Vagina (tissue), 2 donors: ENCODE measurements around the gene CISTR. TPM values are rescaled to one million over a fixed set of nuclear protein-coding genes. Genes with fewer than 3 reads are reported as not detected.

Experiments
- DNase-seq, 2 donors: peaks; one replicate each; pipeline ENCODE4 v3.0.0-alpha.2; 2017; ENCODE audit errors: extremely low spot score in 2 of 2
- H3K27ac ChIP-seq: fragments of 200-600 bp; sonication (generic); one replicate; pipeline ENCODE4 v1.5.1; 2019
- H3K27me3 ChIP-seq: fragments of 200-600 bp; sonication (generic); one replicate; pipeline ENCODE4 v1.5.1; 2019
- H3K36me3 ChIP-seq, 2 donors: fragments of 200-600 bp; sonication (generic); one replicate each; pipeline ENCODE4 v1.5.1; 2017 to 2019
- H3K4me1 ChIP-seq: fragments of 200-600 bp; sonication (generic); one replicate; pipeline ENCODE4 v1.5.1; 2019
- H3K4me3 ChIP-seq, 2 donors: fragments of 200-600 bp; sonication (generic); 1 replicate in 1 of 2; 2 replicates in 1 of 2; pipeline ENCODE4 v1.5.1; 2016 to 2019
- H3K9me3 ChIP-seq: fragments of 200-600 bp; sonication (generic); one replicate; pipeline ENCODE4 v1.5.1; 2019
- POLR2A ChIP-seq, 2 donors: fragments of 450-650 bp; IDR thresholded peaks; one replicate each; pipeline ENCODE4 v1.6.1; 2017; ENCODE audit warnings: antibody characterized with exemption in 2 of 2, mild to moderate bottlenecking in 2 of 2, moderate library complexity in 2 of 2
- POLR2AphosphoS5 ChIP-seq, 2 donors: sonication (generic); formaldehyde crosslinking; IDR thresholded peaks; one replicate each; pipeline ENCODE4 v1.9.0; 2017; ENCODE audit warnings: antibody characterized with exemption in 2 of 2, mild to moderate bottlenecking in 2 of 2, low read depth in 1 of 2; ENCODE audit not compliant: insufficient read depth in 1 of 2
- intact Hi-C: fragments of 100-400 bp; cut with DNase I; formaldehyde crosslinking; loops from one replicate; pipeline ENCODE4 v1.15.1; 2023
- total RNA-seq: library from RNA; depleted of rRNA; stranded (reverse); fragments of >200 nt; gene quantifications from one replicate; pipeline ENCODE4 v1.2.3, GENCODE V29; 2016
- TF ChIP-seq, protein P1 (sequence below), 3 experiments: fragments of 450-650 bp in 2 of 3; fragments of 200-600 bp in 1 of 3; sonication (generic) in 1 of 3; IDR thresholded peaks; one replicate each; pipeline ENCODE4 v1.5.1; 2017 to 2019; ENCODE audit warnings: antibody characterized with exemption in 3 of 3, mild to moderate bottlenecking in 2 of 3, moderate library complexity in 2 of 3

Gene CISTR
- total RNA-seq, 1 donor from 2014 or later = not detected

DNA sequence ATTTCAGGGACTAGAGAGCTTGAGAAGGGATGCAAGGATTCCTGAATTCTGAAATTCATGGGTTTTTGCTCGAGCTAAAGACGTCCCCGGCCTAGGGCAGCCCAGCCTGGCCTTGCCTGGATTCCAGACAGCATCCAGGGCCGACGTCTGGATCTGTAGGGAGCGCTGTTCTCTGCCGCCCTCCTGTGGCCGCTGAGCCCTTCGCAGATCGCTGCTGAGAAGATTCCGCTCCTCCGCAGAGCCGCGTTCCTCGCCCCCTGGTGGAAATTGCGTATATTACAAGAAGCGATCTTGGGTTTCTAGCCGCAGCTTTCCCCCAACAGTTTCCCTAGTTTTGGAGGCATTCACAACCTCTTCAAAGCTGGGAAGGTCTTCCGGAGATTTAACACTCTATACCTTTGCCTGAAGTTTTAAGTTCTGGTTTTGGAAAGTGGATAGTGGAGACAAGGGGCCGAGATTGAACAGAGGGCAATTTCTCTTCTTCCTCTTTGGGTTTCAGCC lies 5.1 kb downstream of the CISTR start:
- Histone ChIP-seq H3K4me1 (peaks cover 14% of the 10 kb centered on the region), H3K27ac (no peak overlapping the region), H3K27me3 (no peaks in the 10 kb centered on the region), H3K9me3 (no peaks in the 10 kb centered on the region), H3K4me3 (no peak overlapping the region), H3K36me3 (no peaks in the 10 kb centered on the region)
- intact Hi-C loops = loop anchor here (2.0 kb wide), 1 partner anchor 44 kb away; no protein-coding TSS in a partner anchor
- DNase-seq = no peak
- peak in 1 of 2 donors; percentile 75 for TF ChIP-seq POLR2AphosphoS5 (IDR thresholded peaks at IDR 0.05; ENCODE audit: insufficient read depth in 1 of 2, low read depth in 1 of 2)
- TF ChIP-seq, protein P1, sequence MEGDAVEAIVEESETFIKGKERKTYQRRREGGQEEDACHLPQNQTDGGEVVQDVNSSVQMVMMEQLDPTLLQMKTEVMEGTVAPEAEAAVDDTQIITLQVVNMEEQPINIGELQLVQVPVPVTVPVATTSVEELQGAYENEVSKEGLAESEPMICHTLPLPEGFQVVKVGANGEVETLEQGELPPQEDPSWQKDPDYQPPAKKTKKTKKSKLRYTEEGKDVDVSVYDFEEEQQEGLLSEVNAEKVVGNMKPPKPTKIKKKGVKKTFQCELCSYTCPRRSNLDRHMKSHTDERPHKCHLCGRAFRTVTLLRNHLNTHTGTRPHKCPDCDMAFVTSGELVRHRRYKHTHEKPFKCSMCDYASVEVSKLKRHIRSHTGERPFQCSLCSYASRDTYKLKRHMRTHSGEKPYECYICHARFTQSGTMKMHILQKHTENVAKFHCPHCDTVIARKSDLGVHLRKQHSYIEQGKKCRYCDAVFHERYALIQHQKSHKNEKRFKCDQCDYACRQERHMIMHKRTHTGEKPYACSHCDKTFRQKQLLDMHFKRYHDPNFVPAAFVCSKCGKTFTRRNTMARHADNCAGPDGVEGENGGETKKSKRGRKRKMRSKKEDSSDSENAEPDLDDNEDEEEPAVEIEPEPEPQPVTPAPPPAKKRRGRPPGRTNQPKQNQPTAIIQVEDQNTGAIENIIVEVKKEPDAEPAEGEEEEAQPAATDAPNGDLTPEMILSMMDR (IDR thresholded peaks at IDR 0.05) = peak; percentile 99 to 100 (median 100)
- no peak for TF ChIP-seq POLR2A (IDR thresholded peaks at IDR 0.05)

- TF ChIP-seq POLR2AphosphoS5 (IDR thresholded peaks at IDR 0.05; ENCODE audit: insufficient read depth in 1 of 2, low read depth in 1 of 2) = no peak
- no peak for TF ChIP-seq POLR2A (IDR thresholded peaks at IDR 0.05)
- TF ChIP-seq, protein P1 (IDR thresholded peaks at IDR 0.05) = no peak
- no peak for DNase-seq
- Histone ChIP-seq H3K36me3 (no peaks in the 10 kb centered on the region), H3K27ac (no peak overlapping the region), H3K9me3 (no peaks in the 10 kb centered on the region), H3K27me3 (no peaks in the 10 kb centered on the region), H3K4me3 (no peak overlapping the region), H3K4me1 (peaks cover 4% of the 10 kb centered on the region)
- intact Hi-C loops = no loop called here
Measured at GRCh38 chr12:53744751-53745150, 7.0 kb downstream of the CISTR start.

DNA sequence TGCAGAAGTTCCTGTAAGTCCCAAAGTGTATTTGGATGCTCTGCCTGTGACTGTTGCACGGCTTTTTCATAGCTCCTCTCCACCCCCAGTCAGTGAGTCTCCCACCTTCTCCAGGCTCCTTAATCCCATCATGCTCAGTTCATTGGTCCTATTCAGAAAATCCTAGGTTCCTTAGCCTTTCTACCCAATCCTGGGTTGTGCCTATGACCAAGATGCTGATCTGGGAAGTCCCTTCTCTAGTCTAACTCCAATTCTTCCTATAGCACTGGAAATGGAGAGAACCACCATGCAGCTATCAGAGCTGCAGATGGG lies 7.7 kb downstream of the CISTR start:
- peaks cover 11% of the 10 kb centered on the region for H3K4me1 ChIP-seq
- H3K36me3 ChIP-seq = no peaks in the 10 kb centered on the region
- H3K4me3 ChIP-seq = no peak overlapping the region
- intact Hi-C loops = no loop called here
- no peaks in the 10 kb centered on the region for H3K27me3 ChIP-seq
- DNase-seq = no peak
- no peaks in the 10 kb centered on the region for H3K9me3 ChIP-seq
- no peak overlapping the region for H3K27ac ChIP-seq
- no peak for TF ChIP-seq POLR2AphosphoS5 (IDR thresholded peaks at IDR 0.05; ENCODE audit: insufficient read depth in 1 of 2, low read depth in 1 of 2)
- TF ChIP-seq, protein P1 (IDR thresholded peaks at IDR 0.05) = no peak
- no peak for TF ChIP-seq POLR2A (IDR thresholded peaks at IDR 0.05)

DNA sequence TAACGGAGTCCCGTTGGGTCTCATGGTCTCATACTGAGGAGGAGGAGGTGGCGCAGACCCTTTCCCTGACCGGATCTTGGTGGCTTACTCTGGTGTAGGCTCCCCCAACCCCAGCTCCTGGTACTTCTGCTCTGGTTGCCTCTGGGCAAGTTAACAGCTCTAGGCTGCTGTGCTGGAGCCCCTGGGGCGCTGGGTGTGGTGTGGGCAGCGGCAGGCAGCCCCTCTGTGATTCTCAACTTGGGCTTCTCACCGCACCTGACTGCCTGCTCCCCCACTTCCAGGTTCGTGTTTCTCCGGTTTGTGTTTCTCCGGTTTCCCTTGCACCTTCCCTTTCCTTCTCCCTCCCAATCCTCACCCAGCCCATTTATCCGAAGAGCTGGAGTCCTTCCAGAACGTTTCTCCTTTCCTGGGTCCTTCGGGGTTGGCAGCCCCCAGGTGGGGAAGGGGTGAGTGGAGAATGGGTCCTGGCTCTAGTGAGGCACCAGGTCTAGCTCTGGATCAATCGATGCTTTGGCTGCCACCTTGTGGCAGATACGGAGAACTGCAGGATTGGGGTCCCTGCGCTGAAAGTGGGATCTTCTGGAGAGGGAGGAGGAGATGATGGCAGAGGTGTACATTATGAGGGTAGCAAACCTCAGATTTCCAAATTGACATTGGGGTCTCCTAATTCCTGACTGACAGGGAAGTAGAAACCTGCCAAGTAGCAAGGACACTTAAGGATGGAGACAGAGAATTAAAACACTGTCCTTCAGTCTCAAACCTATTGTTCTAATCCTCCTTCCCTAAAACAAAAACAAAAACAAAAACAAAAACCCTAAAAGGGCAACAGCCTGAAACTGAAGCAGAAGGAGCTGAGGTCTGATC lies 8.3 kb downstream of the CISTR start:
- TF ChIP-seq POLR2A (IDR thresholded peaks at IDR 0.05) = no peak
- no peak for TF ChIP-seq POLR2AphosphoS5 (IDR thresholded peaks at IDR 0.05; ENCODE audit: insufficient read depth in 1 of 2, low read depth in 1 of 2)
- TF ChIP-seq, protein P1 (IDR thresholded peaks at IDR 0.05) = peak; percentile 79 to 87 (median 87)
- H3K27me3 ChIP-seq = no peaks in the 10 kb centered on the region
- no peak overlapping the region for H3K27ac ChIP-seq
- H3K4me1 ChIP-seq = peaks cover 17% of the 10 kb centered on the region
- H3K36me3 ChIP-seq = no peaks in the 10 kb centered on the region
- intact Hi-C loops = no loop called here
- no peaks in the 10 kb centered on the region for H3K9me3 ChIP-seq
- H3K4me3 ChIP-seq = no peak overlapping the region
- no peak for DNase-seq

DNA sequence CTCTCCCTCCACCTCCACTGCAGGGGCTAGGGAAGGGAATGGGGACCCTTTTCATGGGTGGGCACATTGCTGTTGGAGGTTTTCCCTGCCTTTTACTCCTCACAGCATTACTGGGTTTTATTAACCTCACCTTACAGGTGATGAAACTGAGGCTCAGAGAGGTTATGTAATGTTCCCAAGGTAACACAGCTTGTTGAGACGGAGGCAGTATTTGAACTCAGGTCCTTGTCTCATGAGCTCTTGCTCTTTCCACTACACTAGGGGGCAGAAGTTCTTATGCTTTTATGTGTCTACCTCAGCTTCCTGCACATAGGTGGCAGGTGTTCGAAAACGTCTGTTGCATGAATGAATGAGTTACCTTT lies 11.7 kb downstream of the CISTR start:
- Histone ChIP-seq H3K27me3 (no peaks in the 10 kb centered on the region), H3K36me3 (no peaks in the 10 kb centered on the region), H3K4me3 (peak overlapping the region in 1 of 2 donors; percentile 28), H3K27ac (no peak overlapping the region), H3K4me1 (peaks cover 22% of the 10 kb centered on the region), H3K9me3 (no peaks in the 10 kb centered on the region)
- DNase-seq = no peak
- intact Hi-C loops = no loop called here
- TF ChIP-seq, protein P1 (IDR thresholded peaks at IDR 0.05) = no peak
- TF ChIP-seq POLR2AphosphoS5 (IDR thresholded peaks at IDR 0.05; ENCODE audit: insufficient read depth in 1 of 2, low read depth in 1 of 2) (no peak), POLR2A (IDR thresholded peaks at IDR 0.05) (no peak)
